ENCODE results near the gene CTXND2.

- TF ChIP-seq NFIC (IDR thresholded peaks at IDR 0.05) (no peak), TAF1 (IDR thresholded peaks at IDR 0.05; ENCODE audit: low read depth) (no peak), EP300 (IDR thresholded peaks at IDR 0.05; ENCODE audit: borderline replicate concordance) (no peak)
These were observed 73.7 kb downstream of the CTXND2 start for GRCh38 chr1:150960646-150961045.

Measured in Ishikawa (cell line).